Astrocyte of the cerebellum (primary cell): ENCODE data around the gene CLIC6.
"Not testable (repeated sequence)": the region's sequence is repeated elsewhere in the genome, so short reads cannot be mapped to it uniquely, and the experiment has no call there.

Experiments
- DNase-seq: peaks from one replicate; pipeline ENCODE4 v3.0.0-alpha.2; 2011; ENCODE audit warnings: low read depth
- H3K4me3 ChIP-seq: 2 replicates; pipeline ENCODE4 v1.5.1; 2011; ENCODE audit warnings: mild to moderate bottlenecking, low read depth, low read length, moderate library complexity
- CTCF ChIP-seq: IDR thresholded peaks from 2 replicates; pipeline ENCODE4 v1.5.1; 2012; ENCODE audit warnings: low read length, low read depth, moderate library complexity, mild to moderate bottlenecking; ENCODE audit errors: missing control alignments
- in situ Hi-C: cut with HindIII; loops from 2 replicates; pipeline ENCODE4 v1.10.0; 2017; ENCODE audit warnings: low sequenced_read_pairs

Gene CLIC6

DNA sequence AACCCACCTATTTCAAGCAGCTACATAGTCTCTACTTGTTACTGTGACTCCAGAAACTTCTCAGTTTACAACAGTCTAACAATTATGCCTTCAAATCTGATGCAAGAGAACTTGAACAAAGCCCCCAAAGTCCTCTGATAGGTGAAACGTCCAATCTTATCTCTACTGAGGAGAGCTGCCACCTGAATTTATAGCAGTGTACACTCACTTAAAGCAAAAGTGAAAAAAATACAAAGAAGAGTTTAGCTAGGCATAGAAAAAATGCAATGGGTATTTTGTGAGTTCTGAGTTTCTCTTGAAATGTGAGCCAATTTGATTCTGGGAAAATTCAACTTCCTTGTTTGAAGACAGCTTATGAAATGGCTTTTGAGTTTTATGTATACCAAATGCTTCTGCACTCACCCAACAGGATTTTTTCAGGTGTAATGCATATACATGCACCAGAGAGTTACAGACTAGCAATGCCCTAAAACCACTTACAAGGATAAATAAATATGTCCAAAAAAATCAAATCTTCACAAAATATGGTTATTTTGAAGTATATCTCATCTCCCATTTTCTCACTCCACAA, 17.8 kb upstream of the CLIC6 start:
- no peak for DNase-seq
- H3K4me3 ChIP-seq: no peak overlapping the region
- in situ Hi-C loops: no loop called here
- no peak for TF ChIP-seq CTCF

GRCh38 chr21:34651642-34652041, 17.2 kb upstream of the CLIC6 start:
- in situ Hi-C loops: no loop called here

DNA sequence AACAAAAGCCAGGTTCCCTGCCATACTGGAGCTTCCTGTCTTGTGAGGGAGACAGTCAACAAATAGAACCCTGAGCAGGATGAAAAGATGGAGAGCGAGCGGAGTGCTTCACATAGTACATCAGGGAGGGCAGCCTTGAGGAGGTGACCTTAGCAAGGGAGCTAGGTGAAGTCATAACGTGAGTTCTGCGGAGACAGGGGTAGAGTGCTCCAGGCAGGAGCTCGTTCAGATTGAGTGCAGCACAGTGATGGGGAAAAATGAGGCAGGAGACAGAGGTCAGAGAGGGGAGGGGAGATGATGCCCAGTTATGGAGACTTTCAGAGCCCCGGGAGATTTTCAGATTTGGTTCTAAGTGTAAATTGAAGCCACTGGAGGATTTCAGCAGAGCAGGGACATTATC, 15.3 kb upstream of the CLIC6 start:
- TF ChIP-seq CTCF: no peak
- in situ Hi-C loops: no loop called here
- H3K4me3 ChIP-seq: no peak overlapping the region
- no peak for DNase-seq

More at GRCh38 chr21:34651642-34652041, 17.2 kb upstream of the CLIC6 start:
- DNase-seq: no peak
- no peak overlapping the region for H3K4me3 ChIP-seq
- no peak for TF ChIP-seq CTCF

GRCh38 chr21:34661848-34662247, 6.9 kb upstream of the CLIC6 start:
- no peak overlapping the region for H3K4me3 ChIP-seq
- TF ChIP-seq CTCF: no peak
- DNase-seq: no peak
- in situ Hi-C loops: no loop called here

- TF ChIP-seq CTCF: no peak
- no peak for DNase-seq
- H3K4me3 ChIP-seq: no peak overlapping the region
- in situ Hi-C loops: no loop called here
These were observed 1.0 kb upstream of the CLIC6 start for GRCh38 chr21:34667761-34668160.

DNA sequence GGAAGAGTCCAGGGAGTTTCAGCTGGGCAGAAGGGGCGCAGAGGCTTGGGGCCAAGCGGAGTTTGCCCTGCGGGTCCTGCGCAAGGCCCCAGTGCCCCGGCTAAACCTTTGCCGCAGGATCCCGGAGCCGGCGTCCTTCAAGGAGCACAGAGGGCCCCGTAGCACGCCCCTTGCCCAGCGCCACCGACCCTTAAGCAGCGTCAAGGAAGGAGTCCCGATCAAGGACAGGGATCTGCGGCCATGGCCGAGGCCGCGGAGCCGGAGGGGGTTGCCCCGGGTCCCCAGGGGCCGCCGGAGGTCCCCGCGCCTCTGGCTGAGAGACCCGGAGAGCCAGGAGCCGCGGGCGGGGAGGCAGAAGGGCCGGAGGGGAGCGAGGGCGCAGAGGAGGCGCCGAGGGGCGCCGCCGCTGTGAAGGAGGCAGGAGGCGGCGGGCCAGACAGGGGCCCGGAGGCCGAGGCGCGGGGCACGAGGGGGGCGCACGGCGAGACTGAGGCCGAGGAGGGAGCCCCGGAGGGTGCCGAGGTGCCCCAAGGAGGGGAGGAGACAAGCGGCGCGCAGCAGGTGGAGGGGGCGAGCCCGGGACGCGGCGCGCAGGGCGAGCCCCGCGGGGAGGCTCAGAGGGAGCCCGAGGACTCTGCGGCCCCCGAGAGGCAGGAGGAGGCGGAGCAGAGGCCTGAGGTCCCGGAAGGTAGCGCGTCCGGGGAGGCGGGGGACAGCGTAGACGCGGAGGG, 520 bp downstream of the CLIC6 start:
- TF ChIP-seq CTCF: no peak
- in situ Hi-C loops: no loop called here
- DNase-seq: no peak
- H3K4me3 ChIP-seq: peak overlapping the region; percentile 19

GRCh38 chr21:34669880-34670219, 1.1 kb downstream of the CLIC6 start:
- H3K4me3 ChIP-seq: peak overlapping the region; percentile 22
- in situ Hi-C loops, DNase-seq: not testable (repeated sequence)
